SK-N-MC (cell line): ENCODE data around the gene CCDC6.

ENCODE experiments used
- EZH2 ChIP-seq: fragments of 200-600 bp; sonication (generic); IDR thresholded peaks from one replicate; pipeline ENCODE4 v1.6.1; 2017; ENCODE audit warnings: antibody characterized with exemption
- POLR2AphosphoS5 ChIP-seq: IDR thresholded peaks from 2 replicates; pipeline ENCODE4 v1.6.1; 2012; ENCODE audit warnings: mild to moderate bottlenecking, low read depth, low read length, borderline replicate concordance

DNA sequence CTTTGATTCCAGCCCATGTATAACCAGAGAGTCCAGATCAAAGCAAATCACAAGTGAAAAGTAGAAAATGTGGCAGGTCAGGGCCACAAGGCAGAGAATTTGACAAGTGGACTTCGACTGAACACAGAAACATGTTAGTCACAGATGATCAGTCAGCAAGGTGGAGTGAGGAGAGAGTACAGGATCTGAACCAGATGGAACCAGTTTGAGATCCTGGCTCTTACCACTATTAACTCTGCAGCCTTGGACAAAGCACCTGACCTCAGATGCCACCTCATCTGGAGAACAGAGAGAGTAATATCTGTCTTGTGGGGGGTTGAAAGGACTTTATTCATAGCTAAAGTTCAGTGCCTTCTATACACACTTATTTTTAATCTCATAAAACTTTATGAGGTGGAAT is 157.5 kb downstream of the CCDC6 start:
- TF ChIP-seq EZH2 (no peak), POLR2AphosphoS5 (no peak)
